AG04450 (cell line): ENCODE measurements around the gene KIF5C. TPM values are rescaled to one million over a fixed set of nuclear protein-coding genes. Genes with fewer than 3 reads are reported as not detected.

ENCODE experiments used
- CTCF ChIA-PET: fragments of 300-600, 350-600 bp; formaldehyde crosslinking; extraction: SDS; loops from one replicate; lab custom pipeline; 2022; ENCODE audit warnings: antibody characterized with exemption, inconsistent platforms; lab: Charles Lee
- POLR2A ChIA-PET: fragments of 350-600 bp; formaldehyde crosslinking; extraction: SDS; loops from one replicate; lab custom pipeline; 2021; ENCODE audit warnings: antibody characterized with exemption, inconsistent platforms; lab: Yijun Ruan, JAX
- DNase-seq: peaks from one replicate; pipeline ENCODE4 v3.0.0-alpha.2; 2011; ENCODE audit warnings: low read depth, low spot score
- H3K27ac ChIP-seq: one replicate; pipeline ENCODE4 v1.5.1; 2012; ENCODE audit warnings: low read depth, low read length, control low read depth
- H3K27me3 ChIP-seq: one replicate; pipeline ENCODE4 v1.6.0; 2012; ENCODE audit warnings: low read length; ENCODE audit not compliant: control insufficient read depth, insufficient read depth
- H3K4me3 ChIP-seq: 2 replicates; pipeline ENCODE4 v1.5.1; 2011; ENCODE audit warnings: mild to moderate bottlenecking, low read depth, low read length, control low read depth
- H3K9me3 ChIP-seq: 2 replicates; pipeline ENCODE4 v1.5.1; 2012; ENCODE audit warnings: low read length; ENCODE audit not compliant: control insufficient read depth, insufficient read depth
- CTCF ChIP-seq: IDR thresholded peaks from 2 replicates; pipeline ENCODE4 v1.5.1; 2011; ENCODE audit warnings: low read depth, low read length, control low read depth, inconsistent platforms
- polyA plus RNA-seq: library from polyadenylated mRNA; depleted of rRNA; stranded (reverse); fragments of >200 nt; gene quantifications from 2 replicates; pipeline ENCODE4 v1.2.3, GENCODE V29; 2011; rRNA removed
- small RNA-seq: library from RNA; depleted of rRNA; stranded (forward); fragments of <200 nt; gene quantifications from one replicate; pipeline ENCODE3, GENCODE V24; 2012; ENCODE audit warnings: low read depth; ENCODE audit not compliant: insufficient read length

KIF5C gene
- polyA plus RNA-seq, 1 experiment: 0.12 TPM

GRCh38 chr2:149075105-149075504 lies 200.1 kb downstream of the KIF5C start:
- Histone ChIP-seq H3K27ac (no peak overlapping the region), H3K9me3 (no peaks in the 10 kb centered on the region), H3K4me3 (no peak overlapping the region), H3K27me3 (no peaks in the 10 kb centered on the region)
- ChIA-PET POLR2A (no interaction called here), CTCF (no interaction called here)
- no peak for DNase-seq
- TF ChIP-seq CTCF: no peak

- Histone ChIP-seq H3K27ac (no peak overlapping the region), H3K27me3 (no peaks in the 10 kb centered on the region), H3K9me3 (no peaks in the 10 kb centered on the region), H3K4me3 (peak overlapping the region; percentile 8; the same call in 1 of the 2 replicates)
- no peak for DNase-seq
- ChIA-PET POLR2A (no interaction called here), CTCF (interaction anchor here (0.9 kb wide), 1 partner anchor 59 kb away, joined by 3 read pairs; no protein-coding TSS in a partner anchor)
- no peak for TF ChIP-seq CTCF
Observed at GRCh38 chr2:149075853-149076252, 200.8 kb downstream of the KIF5C start.

Small RNAs within 50 kb of the gene (small RNA-seq; reads per million reads assigned to genes)
- gene RNU2-9P: not detected
- not detected for gene UBBP3

Other genes with a start within 250 kb of the KIF5C start
- gene EPC2, start 230.5 kb upstream of the KIF5C start, polyA plus RNA-seq: 18.5 and 24.7 TPM in 2 replicates
- 0.21 and 0.26 TPM in 2 replicates for gene LYPD6B, start 163.5 kb downstream of the KIF5C start, polyA plus RNA-seq